Thyroid gland (tissue), 4 donors: ENCODE data around the gene KRT12.

Experiments used
- POLR2A ChIP-seq, 2 donors: fragments of 450-650 bp; IDR thresholded peaks; one replicate each; pipeline ENCODE4 v1.6.1; 2017; ENCODE audit warnings: antibody characterized with exemption in 2 of 2, mild to moderate bottlenecking in 2 of 2, moderate library complexity in 1 of 2
- TF ChIP-seq, protein P1 (sequence below), 6 experiments: fragments of 200-600 bp in 3 of 6; fragments of 450-650 bp in 3 of 6; sonication (generic) in 3 of 6; IDR thresholded peaks; one replicate each; pipeline ENCODE4 v1.5.1; 2016 to 2019; ENCODE audit warnings: antibody characterized with exemption in 6 of 6, mild to moderate bottlenecking in 2 of 6, inconsistent platforms in 1 of 6, moderate library complexity in 1 of 6

DNA sequence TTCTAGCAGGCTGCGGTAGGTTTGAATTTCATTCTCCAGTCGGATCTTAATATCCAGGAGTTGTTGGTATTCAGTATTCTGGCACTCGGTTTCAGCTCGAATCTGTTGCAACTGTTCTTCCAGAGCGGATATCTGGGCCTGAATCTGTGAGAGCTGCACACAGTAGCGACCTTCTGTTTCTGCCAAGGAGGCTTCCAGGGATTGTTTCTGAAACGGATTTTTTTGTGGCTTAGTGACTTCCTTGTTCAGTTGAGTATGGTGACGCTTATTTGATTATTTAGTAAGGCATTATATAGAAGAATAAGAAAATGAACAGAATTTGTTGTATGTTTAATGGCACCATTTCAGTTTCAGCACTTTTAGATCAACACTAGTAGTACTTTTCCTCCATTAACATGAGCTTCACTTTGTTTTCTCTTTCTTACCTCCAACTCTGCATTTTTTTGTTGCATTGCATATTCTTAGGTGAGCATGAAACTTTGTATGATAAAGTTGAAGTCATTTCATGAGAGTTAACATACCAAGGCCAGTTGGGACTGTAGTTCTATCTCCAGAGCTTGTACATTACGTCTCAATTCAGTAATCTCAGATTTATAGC is 47.4 kb downstream of the KRT12 start:
- TF ChIP-seq POLR2A (IDR thresholded peaks at IDR 0.05), result no peak
- TF ChIP-seq, protein P1, sequence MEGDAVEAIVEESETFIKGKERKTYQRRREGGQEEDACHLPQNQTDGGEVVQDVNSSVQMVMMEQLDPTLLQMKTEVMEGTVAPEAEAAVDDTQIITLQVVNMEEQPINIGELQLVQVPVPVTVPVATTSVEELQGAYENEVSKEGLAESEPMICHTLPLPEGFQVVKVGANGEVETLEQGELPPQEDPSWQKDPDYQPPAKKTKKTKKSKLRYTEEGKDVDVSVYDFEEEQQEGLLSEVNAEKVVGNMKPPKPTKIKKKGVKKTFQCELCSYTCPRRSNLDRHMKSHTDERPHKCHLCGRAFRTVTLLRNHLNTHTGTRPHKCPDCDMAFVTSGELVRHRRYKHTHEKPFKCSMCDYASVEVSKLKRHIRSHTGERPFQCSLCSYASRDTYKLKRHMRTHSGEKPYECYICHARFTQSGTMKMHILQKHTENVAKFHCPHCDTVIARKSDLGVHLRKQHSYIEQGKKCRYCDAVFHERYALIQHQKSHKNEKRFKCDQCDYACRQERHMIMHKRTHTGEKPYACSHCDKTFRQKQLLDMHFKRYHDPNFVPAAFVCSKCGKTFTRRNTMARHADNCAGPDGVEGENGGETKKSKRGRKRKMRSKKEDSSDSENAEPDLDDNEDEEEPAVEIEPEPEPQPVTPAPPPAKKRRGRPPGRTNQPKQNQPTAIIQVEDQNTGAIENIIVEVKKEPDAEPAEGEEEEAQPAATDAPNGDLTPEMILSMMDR (IDR thresholded peaks at IDR 0.05), result no peak
